Glutamatergic neuron (in vitro differentiated cells): ENCODE data around the gene GBP6. TPM values are rescaled to one million over a fixed set of nuclear protein-coding genes. Genes with fewer than 3 reads are reported as not detected.
"Not testable (repeated sequence)": the region's sequence is repeated elsewhere in the genome, so short reads cannot be mapped to it uniquely, and the experiment has no call there.

Experiments
- DNase-seq: peaks from one replicate; pipeline ENCODE4 v3.0.0; 2022
- H3K27ac Mint-ChIP-seq: one replicate; pipeline ENCODE4 v1.8.0; 2020; ENCODE audit warnings: mild to moderate bottlenecking, mixed read lengths, inconsistent platforms; ENCODE audit not compliant: unreplicated experiment
- H3K27me3 Mint-ChIP-seq: one replicate; pipeline ENCODE4 v1.8.0; 2020; ENCODE audit warnings: mild to moderate bottlenecking, moderate library complexity, mixed read lengths, inconsistent platforms; ENCODE audit not compliant: unreplicated experiment
- H3K36me3 Mint-ChIP-seq: one replicate; pipeline ENCODE4 v1.8.0; 2020; ENCODE audit warnings: mild to moderate bottlenecking, mixed read lengths, inconsistent platforms; ENCODE audit not compliant: unreplicated experiment
- H3K4me1 Mint-ChIP-seq: one replicate; pipeline ENCODE4 v1.8.0; 2020; ENCODE audit warnings: mild to moderate bottlenecking, low read depth, mixed read lengths, inconsistent platforms; ENCODE audit not compliant: unreplicated experiment
- H3K4me3 Mint-ChIP-seq: one replicate; pipeline ENCODE4 v1.8.0; 2020; ENCODE audit warnings: mild to moderate bottlenecking, mixed read lengths, inconsistent platforms; ENCODE audit not compliant: unreplicated experiment
- H3K9me3 Mint-ChIP-seq: one replicate; pipeline ENCODE4 v1.8.0; 2020; ENCODE audit warnings: mild to moderate bottlenecking, moderate library complexity, mixed read lengths, inconsistent platforms; ENCODE audit not compliant: unreplicated experiment
- CTCF ChIP-seq: fragments of 200-600 bp; sonication (generic); IDR thresholded peaks from one replicate; pipeline ENCODE4 v1.5.0; 2021; ENCODE audit not compliant: partially characterized antibody, unreplicated experiment
- total RNA-seq: library from RNA; stranded (reverse); fragmentation: NEBNext Ultra II Directional; extraction: Animal tissue kit (Norgen Biotek cat#: 25700); gene quantifications from one replicate; pipeline ENCODE4 v1.2.1, GENCODE V29; 2021; ENCODE audit not compliant: unreplicated experiment

GBP6 gene
- total RNA-seq, 1 donor from 2014 or later: not detected

- no peaks in the 10 kb centered on the region for H3K36me3 Mint-ChIP-seq
- no peak for TF ChIP-seq CTCF
- H3K9me3 Mint-ChIP-seq: peaks cover 1% of the 10 kb centered on the region
- H3K4me1 Mint-ChIP-seq: no peaks in the 10 kb centered on the region
- no peak overlapping the region for H3K27ac Mint-ChIP-seq
- H3K27me3 Mint-ChIP-seq: no peaks in the 10 kb centered on the region
- H3K4me3 Mint-ChIP-seq: no peak overlapping the region
- DNase-seq: no peak
Measured at GRCh38 chr1:89433421-89433820, 69.6 kb downstream of the GBP6 start.

GRCh38 chr1:89434058-89434780 is 70.4 kb downstream of the GBP6 start:
- H3K36me3 Mint-ChIP-seq, H3K4me1 Mint-ChIP-seq, DNase-seq, H3K27ac Mint-ChIP-seq, H3K4me3 Mint-ChIP-seq, H3K27me3 Mint-ChIP-seq, H3K9me3 Mint-ChIP-seq: not testable (repeated sequence)

Other genes with a start within 250 kb of the GBP6 start
- gene GBP2, start 237.9 kb upstream of the GBP6 start, total RNA-seq: not detected
- not detected for gene GBP7, start 188.1 kb upstream of the GBP6 start, total RNA-seq
- gene GBP4, start 165.1 kb upstream of the GBP6 start, total RNA-seq: not detected
- not detected for gene GBP5, start 91.2 kb upstream of the GBP6 start, total RNA-seq
- gene LRRC8B, start 160.8 kb downstream of the GBP6 start, total RNA-seq: 17.7 TPM